H9 (cell line): ENCODE data around the gene LGALS7B. TPM values are rescaled to one million over a fixed set of nuclear protein-coding genes. Genes with fewer than 3 reads are reported as not detected.
"Not testable (repeated sequence)": the region's sequence is repeated elsewhere in the genome, so short reads cannot be mapped to it uniquely, and the experiment has no call there.

ENCODE experiments used
- DNase-seq: peaks from one replicate; pipeline ENCODE4 v3.0.0-alpha.2; 2017
- H2AFZ ChIP-seq: one replicate; pipeline ENCODE4 v1.6.1; 2013; ENCODE audit warnings: mild to moderate bottlenecking, low read length, control low read depth, moderate library complexity
- H2AK5ac ChIP-seq: 2 replicates; pipeline ENCODE4 v1.6.1; 2013; ENCODE audit warnings: low read length, control low read depth, mixed read lengths; ENCODE audit not compliant: insufficient read length
- H2BK120ac ChIP-seq: one replicate; pipeline ENCODE4 v1.6.1; 2013; ENCODE audit warnings: low read depth, mild to moderate bottlenecking, low read length, control low read depth, inconsistent platforms; ENCODE audit not compliant: poor library complexity, severe bottlenecking
- H2BK12ac ChIP-seq: 2 replicates; pipeline ENCODE4 v1.6.1; 2013; ENCODE audit warnings: low read length, control low read depth, mixed read lengths, low read depth; ENCODE audit not compliant: insufficient read length
- H2BK15ac ChIP-seq: 2 replicates; pipeline ENCODE4 v1.6.1; 2013; ENCODE audit warnings: low read depth, low read length, control low read depth
- H2BK20ac ChIP-seq: one replicate; pipeline ENCODE4 v1.6.1; 2013; ENCODE audit warnings: low read depth, mild to moderate bottlenecking, low read length, control low read depth, inconsistent platforms; ENCODE audit not compliant: poor library complexity, severe bottlenecking
- H2BK5ac ChIP-seq: 2 replicates; pipeline ENCODE4 v1.6.1; 2013; ENCODE audit warnings: low read length, control low read depth, mixed read lengths; ENCODE audit not compliant: insufficient read length
- H3K14ac ChIP-seq: 2 replicates; pipeline ENCODE4 v1.6.1; 2013; ENCODE audit warnings: low read length, control low read depth; ENCODE audit not compliant: insufficient read depth
- H3K18ac ChIP-seq: 2 replicates; pipeline ENCODE4 v1.6.1; 2013; ENCODE audit warnings: low read depth, mild to moderate bottlenecking, mixed read lengths, low read length, control low read depth; ENCODE audit not compliant: insufficient read length
- H3K23ac ChIP-seq: 2 replicates; pipeline ENCODE4 v1.6.1; 2013; ENCODE audit warnings: low read length, control low read depth, mixed read lengths, low read depth; ENCODE audit not compliant: insufficient read length
- H3K23me2 ChIP-seq: 2 replicates; pipeline ENCODE4 v1.6.1; 2013; ENCODE audit warnings: low read depth, mild to moderate bottlenecking, mixed read lengths, low read length, control low read depth; ENCODE audit not compliant: insufficient read length, poor library complexity, severe bottlenecking
- H3K27ac ChIP-seq: 2 replicates; pipeline ENCODE4 v1.5.1; 2013; ENCODE audit warnings: low read length, control low read depth, mixed read lengths, low read depth; ENCODE audit not compliant: insufficient read length
- H3K27me3 ChIP-seq: 2 replicates; pipeline ENCODE4 v1.6.1; 2013; ENCODE audit warnings: low read length, control low read depth, inconsistent platforms; ENCODE audit not compliant: insufficient read depth
- H3K4ac ChIP-seq: 2 replicates; pipeline ENCODE4 v1.6.1; 2013; ENCODE audit warnings: low read depth, mild to moderate bottlenecking, control low read depth, inconsistent platforms, low read length, moderate library complexity
- H3K4me1 ChIP-seq: 2 replicates; pipeline ENCODE4 v1.6.1; 2013; ENCODE audit warnings: low read length, control low read depth, inconsistent platforms; ENCODE audit not compliant: insufficient read depth
- H3K4me2 ChIP-seq: 2 replicates; pipeline ENCODE4 v1.6.1; 2013; ENCODE audit warnings: low read length, control low read depth, mixed read lengths; ENCODE audit not compliant: insufficient read length, insufficient read depth
- H3K56ac ChIP-seq: 2 replicates; pipeline ENCODE4 v1.6.1; 2013; ENCODE audit warnings: low read depth, mild to moderate bottlenecking, mixed read lengths, low read length, control low read depth; ENCODE audit not compliant: insufficient read length
- H3K79me1 ChIP-seq: 2 replicates; pipeline ENCODE4 v1.6.1; 2013; ENCODE audit warnings: low read depth, mild to moderate bottlenecking, moderate library complexity, low read length, control low read depth, inconsistent platforms; ENCODE audit not compliant: insufficient read depth, poor library complexity, severe bottlenecking
- H3K79me2 ChIP-seq: 2 replicates; pipeline ENCODE4 v1.6.1; 2013; ENCODE audit warnings: low read length, control low read depth, inconsistent platforms; ENCODE audit not compliant: insufficient read depth
- H3K9ac ChIP-seq: 2 replicates; pipeline ENCODE4 v1.6.1; 2013; ENCODE audit warnings: low read length, control low read depth, mixed read lengths; ENCODE audit not compliant: insufficient read length; ENCODE audit errors: extremely low read depth
- H3K9me3 ChIP-seq: one replicate; pipeline ENCODE4 v1.6.1; 2013; ENCODE audit warnings: low read depth, low read length, inconsistent platforms; ENCODE audit not compliant: control insufficient read depth
- H3T11ph ChIP-seq: one replicate; pipeline ENCODE4 v1.6.1; 2013; ENCODE audit warnings: mild to moderate bottlenecking, low read length, control low read depth, inconsistent platforms
- H4K20me1 ChIP-seq: one replicate; pipeline ENCODE4 v1.6.1; 2013; ENCODE audit not compliant: control insufficient read depth, insufficient read length, insufficient read depth
- H4K5ac ChIP-seq: 2 replicates; pipeline ENCODE4 v1.6.1; 2013; ENCODE audit warnings: low read depth, mild to moderate bottlenecking, mixed read lengths, low read length, control low read depth; ENCODE audit not compliant: insufficient read length
- H4K8ac ChIP-seq: replicated peaks from 2 replicates; pipeline ENCODE4 v1.6.1; 2013; ENCODE audit warnings: low read length, control low read depth, mixed read lengths, low read depth; ENCODE audit not compliant: insufficient read length
- H4K91ac ChIP-seq: 2 replicates; pipeline ENCODE4 v1.6.1; 2013; ENCODE audit warnings: low read depth, mild to moderate bottlenecking, moderate library complexity, mixed read lengths, low read length, control low read depth; ENCODE audit not compliant: insufficient read length
- H3K27ac Mint-ChIP-seq, 3 experiments: 2 replicates in 2 of 3; 3 replicates in 1 of 3; pipeline ENCODE4 v1.8.0; 2020 to 2021; ENCODE audit warnings: mixed read lengths in 3 of 3, mild to moderate bottlenecking in 1 of 3, moderate library complexity in 1 of 3
- H3K27me3 Mint-ChIP-seq: 2 replicates; pipeline ENCODE4 v1.8.0; 2021; ENCODE audit warnings: low read depth, mild to moderate bottlenecking, moderate library complexity, mixed read lengths
- H3K36me3 Mint-ChIP-seq, 3 experiments: 2 replicates in 2 of 3; 3 replicates in 1 of 3; pipeline ENCODE4 v1.8.0; 2020 to 2021; ENCODE audit warnings: low read depth in 3 of 3, mixed read lengths in 3 of 3; ENCODE audit not compliant: insufficient read depth in 1 of 3
- H3K4me1 Mint-ChIP-seq, 2 experiments: 2 replicates each; pipeline ENCODE4 v1.8.0; 2020; ENCODE audit warnings: mixed read lengths in 2 of 2
- H3K4me3 Mint-ChIP-seq, 2 experiments: 2 replicates in 1 of 2; 3 replicates in 1 of 2; pipeline ENCODE4 v1.8.0; 2020 to 2021; ENCODE audit warnings: mild to moderate bottlenecking in 2 of 2, mixed read lengths in 2 of 2, moderate library complexity in 1 of 2
- H3K9me3 Mint-ChIP-seq, 2 experiments: 2 replicates in 1 of 2; 3 replicates in 1 of 2; pipeline ENCODE4 v1.8.0; 2020; ENCODE audit warnings: mild to moderate bottlenecking in 2 of 2, mixed read lengths in 2 of 2, moderate library complexity in 1 of 2
- CTCF ChIP-seq: fragments of 200-600 bp; sonication (generic); conservative IDR thresholded peaks from 3 replicates; pipeline ENCODE4 v1.8.0; 2021; ENCODE audit warnings: antibody characterized with exemption, mild to moderate bottlenecking
- WGBS: extraction: QIAGEN DNeasy Blood & Tissue Kit; methylation state at CpG from one replicate; pipeline ENCODE4 v1.1.7; 2013; ENCODE audit warnings: missing lambda C conversion rate, low lambda C conversion rate, mixed read lengths; ENCODE audit not compliant: insufficient read length; ENCODE audit errors: extremely low coverage; 5-methylcytosine and 5-hydroxymethylcytosine counted together
- total RNA-seq: library from RNA; stranded (reverse); gene quantifications from 2 replicates; pipeline ENCODE4 v1.2.1, GENCODE V29; 2021

The LGALS7B gene
- total RNA-seq, 1 experiment from 2014 or later: 0.90 TPM

- Histone ChIP-seq H3K9me3 (no peaks in the 10 kb centered on the region), H3K23me2 (no peaks in the 10 kb centered on the region), H2BK15ac (no peak overlapping the region), H3K23ac (no peak overlapping the region), H3K18ac (no peak overlapping the region), H2BK5ac (no peak overlapping the region), H4K5ac (no peak overlapping the region), H2AK5ac (no peak overlapping the region), H3K79me2 (no peaks in the 10 kb centered on the region), H3K56ac (no peak overlapping the region), H2AFZ (no peak overlapping the region), H4K91ac (no peak overlapping the region), H2BK120ac (no peak overlapping the region), H3K79me1 (no peaks in the 10 kb centered on the region), H2BK12ac (no peak overlapping the region), H3K27ac (no peak overlapping the region), H3K27me3 (no peaks in the 10 kb centered on the region), H3K4me1 (no peaks in the 10 kb centered on the region), H3K14ac (no peak overlapping the region), H3K9ac (no peak overlapping the region), H4K8ac (no peak overlapping the region), H3T11ph (no peak overlapping the region), H2BK20ac (no peak overlapping the region), H3K4ac (no peak overlapping the region), H3K4me2 (no peak overlapping the region), H4K20me1 (no peaks in the 10 kb centered on the region)
- Mint-ChIP-seq H3K27ac (no peak overlapping the region), H3K9me3 (no peaks in the 10 kb centered on the region; a peak in 1 of 5 replicates), H3K4me1 (peaks cover 3 to 9% of the 10 kb centered on the region in 2 experiments), H3K27me3 (peaks cover 17% of the 10 kb centered on the region), H3K4me3 (no peak overlapping the region), H3K36me3 (no peaks in the 10 kb centered on the region)
- TF ChIP-seq CTCF: no peak
- no peak for DNase-seq
- WGBS: no CpG with 5 or more reads among the region's 7 CpGs
These were observed 3.8 kb upstream of the LGALS7B start for GRCh38 chr19:38785187-38785699.

- not testable (repeated sequence) for H3K9me3 Mint-ChIP-seq, H3K18ac ChIP-seq, H3K4me3 Mint-ChIP-seq, H3K79me1 ChIP-seq, H2BK5ac ChIP-seq, H3T11ph ChIP-seq, H3K27ac Mint-ChIP-seq, H2BK12ac ChIP-seq, H2AFZ ChIP-seq, H3K27ac ChIP-seq, H3K23ac ChIP-seq, H3K4ac ChIP-seq, H3K9me3 ChIP-seq, H4K91ac ChIP-seq, H3K79me2 ChIP-seq, H3K4me2 ChIP-seq, H2BK120ac ChIP-seq, H3K27me3 ChIP-seq, DNase-seq, H2AK5ac ChIP-seq, H3K4me1 ChIP-seq, H3K9ac ChIP-seq, H4K8ac ChIP-seq, H2BK15ac ChIP-seq, H3K36me3 Mint-ChIP-seq, H4K20me1 ChIP-seq, H3K23me2 ChIP-seq, H3K56ac ChIP-seq, H2BK20ac ChIP-seq, H4K5ac ChIP-seq, H3K4me1 Mint-ChIP-seq, H3K14ac ChIP-seq
- WGBS: no CpG with 5 or more reads among the region's 3 CpGs
- H3K27me3 Mint-ChIP-seq: peaks cover 11% of the 10 kb centered on the region
These were observed 2.9 kb upstream of the LGALS7B start for GRCh38 chr19:38786061-38786460.
